Uterus (tissue), 4 donors: ENCODE data around the gene CA10. TPM values are rescaled to one million over a fixed set of nuclear protein-coding genes. Genes with fewer than 3 reads are reported as not detected.

Source experiments
- DNase-seq, 2 donors: peaks; one replicate each; pipeline ENCODE4 v3.0.0-alpha.2; 2019 to 2020
- H3K27ac ChIP-seq, 2 donors: fragments of 200-600 bp; sonication (generic); 1 replicate in 1 of 2; 2 replicates in 1 of 2; pipeline ENCODE4 v1.5.1; 2016 to 2018
- H3K27me3 ChIP-seq, 2 donors: fragments of 200-600 bp; sonication (generic); one replicate each; pipeline ENCODE4 v1.5.1; 2018 to 2019; ENCODE audit warnings: control low read depth in 1 of 2
- H3K36me3 ChIP-seq, 2 donors: fragments of 200-600 bp; sonication (generic); one replicate each; pipeline ENCODE4 v1.5.1; 2019; ENCODE audit warnings: control low read depth in 1 of 2
- H3K4me1 ChIP-seq, 2 donors: fragments of 200-600 bp; sonication (generic); one replicate each; pipeline ENCODE4 v1.5.1; 2018 to 2019; ENCODE audit warnings: control low read depth in 1 of 2
- H3K4me3 ChIP-seq, 2 donors: fragments of 200-600 bp; sonication (generic); 1 replicate in 1 of 2; 2 replicates in 1 of 2; pipeline ENCODE4 v1.5.1; 2018 to 2019; ENCODE audit warnings: mild to moderate bottlenecking in 1 of 2
- H3K9me3 ChIP-seq, 2 donors: fragments of 200-600 bp; sonication (generic); one replicate each; pipeline ENCODE4 v1.5.1; 2019; ENCODE audit warnings: control low read depth in 1 of 2
- CTCF ChIP-seq, 4 experiments: fragments of 200-600 bp in 2 of 4; fragments of 450-650 bp in 2 of 4; sonication (generic) in 2 of 4; IDR thresholded peaks; one replicate each; pipeline ENCODE4 v1.5.1; 2016 to 2019; ENCODE audit warnings: antibody characterized with exemption in 4 of 4, mild to moderate bottlenecking in 2 of 4, moderate library complexity in 1 of 4
- POLR2A ChIP-seq, 2 donors: fragments of 450-650 bp; IDR thresholded peaks; one replicate each; pipeline ENCODE4 v1.6.1; 2016; ENCODE audit warnings: antibody characterized with exemption in 2 of 2, mild to moderate bottlenecking in 1 of 2, moderate library complexity in 1 of 2
- intact Hi-C: fragments of 100-400 bp; cut with DNase I; formaldehyde crosslinking; loops from one replicate; pipeline ENCODE4 v1.15.1; 2023; ENCODE audit warnings: low total_unique reads
- total RNA-seq, 4 donors: library from RNA; depleted of rRNA in 3 of 4; stranded (reverse); fragments of >200 nt in 3 of 4; gene quantifications; one replicate each; pipeline versions ENCODE4 v1.1.0 to v1.2.4, GENCODE V29; 2014 to 2023
- donor health status: DM: yes; HTN: yes; CAD: no.

The CA10 gene
- total RNA-seq, 4 donors from 2014 or later: 5.3 TPM; not detected in 3

DNA sequence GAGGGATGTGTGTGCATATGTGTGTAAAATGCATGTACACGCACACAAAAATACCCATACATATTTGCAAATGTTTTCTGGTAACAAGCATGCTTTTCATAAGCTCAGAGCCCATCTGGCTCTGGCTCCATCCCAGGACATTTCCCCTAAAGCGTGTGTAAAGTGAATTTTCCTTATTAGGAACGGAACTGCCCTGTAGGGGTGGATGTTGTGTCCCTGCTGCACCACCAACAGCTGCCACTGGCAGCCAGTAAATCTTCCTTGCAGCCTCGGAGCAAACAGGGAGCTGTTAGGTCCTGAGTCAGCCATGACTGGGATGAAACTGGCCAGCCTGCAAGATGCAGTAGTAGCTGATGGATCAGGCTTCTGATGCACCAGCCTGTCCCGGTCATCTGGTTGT lies 504.6 kb downstream of the CA10 start:
- Histone ChIP-seq H3K27me3 (no peaks in the 10 kb centered on the region), H3K36me3 (no peaks in the 10 kb centered on the region), H3K4me1 (no peaks in the 10 kb centered on the region), H3K4me3 (no peak overlapping the region), H3K27ac (no peak overlapping the region), H3K9me3 (no peaks in the 10 kb centered on the region)
- DNase-seq: no peak
- intact Hi-C loops: no loop called here
- TF ChIP-seq POLR2A (IDR thresholded peaks at IDR 0.05): no peak
- no peak for TF ChIP-seq CTCF (IDR thresholded peaks at IDR 0.05)

DNA sequence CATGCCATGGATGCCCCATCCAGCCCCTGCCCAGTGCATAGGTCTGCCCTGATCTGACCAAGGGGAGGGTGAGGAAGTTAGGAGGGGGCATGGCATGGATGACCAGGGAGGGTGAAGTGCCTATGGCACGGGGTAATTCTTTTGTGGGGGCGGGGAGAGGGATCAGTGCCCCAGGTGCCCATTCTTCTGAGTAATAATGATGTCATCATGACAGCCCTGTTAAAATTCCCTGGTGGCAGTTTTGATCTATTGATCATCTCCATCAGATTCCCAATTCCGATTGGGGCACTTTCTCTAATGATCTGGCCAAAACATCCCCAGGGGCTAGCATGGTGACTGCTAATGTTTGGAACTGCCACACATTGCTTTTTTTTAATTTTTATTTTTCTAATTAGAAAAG lies 506.0 kb downstream of the CA10 start:
- DNase-seq: no peak
- Histone ChIP-seq H3K4me1 (no peaks in the 10 kb centered on the region), H3K36me3 (no peaks in the 10 kb centered on the region), H3K9me3 (no peaks in the 10 kb centered on the region), H3K4me3 (no peak overlapping the region), H3K27me3 (no peaks in the 10 kb centered on the region), H3K27ac (no peak overlapping the region)
- intact Hi-C loops: no loop called here
- TF ChIP-seq POLR2A (IDR thresholded peaks at IDR 0.05) (no peak), CTCF (IDR thresholded peaks at IDR 0.05) (no peak)

DNA sequence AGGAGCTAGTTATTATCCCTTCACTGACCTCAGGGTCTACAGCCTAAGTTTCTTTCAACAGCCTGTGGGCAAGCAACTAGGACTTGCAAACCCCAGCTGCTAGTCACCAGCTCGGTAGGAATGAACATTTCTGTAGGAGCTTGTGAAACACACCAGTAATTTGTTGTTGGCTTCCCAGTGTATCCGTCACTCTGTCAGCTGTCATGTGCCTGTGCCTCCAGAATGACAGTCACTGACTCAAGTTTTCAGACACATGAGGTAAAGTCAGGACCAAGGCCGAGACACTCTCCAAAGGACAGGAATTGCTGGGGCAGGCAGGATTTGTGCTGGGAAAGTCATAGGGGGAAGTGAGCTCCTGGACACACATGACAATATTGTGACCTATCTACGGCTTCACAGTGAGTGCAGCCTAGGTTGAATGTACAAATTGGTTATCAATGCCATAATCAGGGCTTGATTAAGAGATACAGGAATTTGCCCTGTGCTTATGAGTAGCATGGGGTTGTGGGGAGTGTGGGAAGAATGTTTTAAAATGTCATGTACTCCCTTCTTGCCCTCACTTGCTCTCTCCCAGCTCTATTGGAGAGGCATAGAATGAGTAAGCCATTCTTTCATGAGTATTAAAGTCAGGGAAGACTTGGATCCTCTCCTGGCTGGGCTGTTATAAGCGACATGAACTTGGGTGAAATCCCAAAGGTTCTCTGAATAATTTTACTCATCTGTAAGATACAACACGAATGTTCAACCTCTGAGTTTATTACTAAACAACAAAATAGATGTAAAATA lies 506.8 kb downstream of the CA10 start:
- Histone ChIP-seq H3K27me3 (no peaks in the 10 kb centered on the region), H3K36me3 (no peaks in the 10 kb centered on the region), H3K27ac (no peak overlapping the region), H3K4me3 (no peak overlapping the region), H3K9me3 (no peaks in the 10 kb centered on the region), H3K4me1 (no peaks in the 10 kb centered on the region)
- intact Hi-C loops: no loop called here
- TF ChIP-seq CTCF (IDR thresholded peaks at IDR 0.05) (no peak), POLR2A (IDR thresholded peaks at IDR 0.05) (no peak)
- DNase-seq: no peak

GRCh38 chr17:51650772-51651171 lies 507.7 kb downstream of the CA10 start:
- TF ChIP-seq POLR2A (IDR thresholded peaks at IDR 0.05) (no peak), CTCF (IDR thresholded peaks at IDR 0.05) (no peak)
- no peak overlapping the region for H3K4me3 ChIP-seq
- no peaks in the 10 kb centered on the region for H3K36me3 ChIP-seq
- DNase-seq: no peak
- no peaks in the 10 kb centered on the region for H3K27me3 ChIP-seq
- H3K9me3 ChIP-seq: no peaks in the 10 kb centered on the region
- no peaks in the 10 kb centered on the region for H3K4me1 ChIP-seq
- intact Hi-C loops: no loop called here
- H3K27ac ChIP-seq: no peak overlapping the region

DNA sequence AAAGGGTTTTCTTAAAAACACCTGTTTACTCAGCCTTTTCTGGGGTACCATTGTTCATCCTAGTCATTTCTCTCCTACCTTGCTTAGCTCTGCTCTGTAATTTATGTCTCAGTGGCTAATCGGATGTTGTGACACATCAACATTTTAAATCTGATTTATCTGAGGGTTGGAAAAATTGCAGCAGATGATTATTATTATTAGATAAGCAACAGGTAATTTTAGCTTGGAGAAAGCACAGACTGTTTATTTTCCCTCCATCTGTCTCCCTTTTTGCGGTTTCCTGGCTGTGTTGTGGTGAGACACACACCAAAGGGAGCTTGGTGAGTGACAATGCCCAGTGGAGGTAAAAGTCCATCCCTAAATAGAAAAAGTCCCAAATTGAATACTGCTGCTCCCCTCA lies 508.3 kb downstream of the CA10 start:
- TF ChIP-seq CTCF (IDR thresholded peaks at IDR 0.05): no peak
- no peak for TF ChIP-seq POLR2A (IDR thresholded peaks at IDR 0.05)
- H3K4me1 ChIP-seq: no peaks in the 10 kb centered on the region
- no peak for DNase-seq
- no peaks in the 10 kb centered on the region for H3K36me3 ChIP-seq
- intact Hi-C loops: no loop called here
- no peak overlapping the region for H3K27ac ChIP-seq
- H3K4me3 ChIP-seq: no peak overlapping the region
- H3K9me3 ChIP-seq: no peaks in the 10 kb centered on the region
- H3K27me3 ChIP-seq: no peaks in the 10 kb centered on the region
